Skeletal muscle tissue (tissue), 4 donors: ENCODE data around the gene COX4I2. TPM values are rescaled to one million over a fixed set of nuclear protein-coding genes. Genes with fewer than 3 reads are reported as not detected.

Experiments used
- H3K27ac ChIP-seq: one replicate; pipeline ENCODE4 v1.7.0; 2013; ENCODE audit warnings: mild to moderate bottlenecking, low read depth, low read length, inconsistent platforms
- H3K27me3 ChIP-seq, 3 donors: one replicate each; pipeline ENCODE4 v1.7.0; 2013; ENCODE audit warnings: low read length in 3 of 3; ENCODE audit not compliant: control insufficient read depth in 3 of 3, insufficient read depth in 3 of 3
- H3K36me3 ChIP-seq, 3 donors: one replicate each; pipeline ENCODE4 v1.7.0; 2013; ENCODE audit warnings: low read length in 3 of 3; ENCODE audit not compliant: control insufficient read depth in 3 of 3, insufficient read depth in 3 of 3
- H3K4me1 ChIP-seq, 3 donors: one replicate each; pipeline ENCODE4 v1.7.0; 2013; ENCODE audit warnings: low read length in 3 of 3, mild to moderate bottlenecking in 3 of 3; ENCODE audit not compliant: control insufficient read depth in 3 of 3, insufficient read depth in 3 of 3
- H3K4me3 ChIP-seq, 3 donors: one replicate each; pipeline ENCODE4 v1.7.0; 2013; ENCODE audit warnings: low read length in 3 of 3
- H3K9ac ChIP-seq, 3 donors: one replicate each; pipeline ENCODE4 v1.7.0; 2013; ENCODE audit warnings: low read length in 3 of 3, mild to moderate bottlenecking in 3 of 3, moderate library complexity in 2 of 3, low read depth in 1 of 3
- H3K9me3 ChIP-seq, 3 donors: one replicate each; pipeline ENCODE4 v1.7.0; 2013; ENCODE audit warnings: low read length in 3 of 3; ENCODE audit not compliant: control insufficient read depth in 3 of 3
- total RNA-seq: library from RNA; depleted of rRNA; stranded (reverse); fragments of >200 nt; gene quantifications from one replicate; pipeline ENCODE4 v1.2.3, GENCODE V29; 2014
- donor health status: Osteomylitis.

The COX4I2 gene
- total RNA-seq, 1 donor from 2014 or later = 16.2 TPM

DNA sequence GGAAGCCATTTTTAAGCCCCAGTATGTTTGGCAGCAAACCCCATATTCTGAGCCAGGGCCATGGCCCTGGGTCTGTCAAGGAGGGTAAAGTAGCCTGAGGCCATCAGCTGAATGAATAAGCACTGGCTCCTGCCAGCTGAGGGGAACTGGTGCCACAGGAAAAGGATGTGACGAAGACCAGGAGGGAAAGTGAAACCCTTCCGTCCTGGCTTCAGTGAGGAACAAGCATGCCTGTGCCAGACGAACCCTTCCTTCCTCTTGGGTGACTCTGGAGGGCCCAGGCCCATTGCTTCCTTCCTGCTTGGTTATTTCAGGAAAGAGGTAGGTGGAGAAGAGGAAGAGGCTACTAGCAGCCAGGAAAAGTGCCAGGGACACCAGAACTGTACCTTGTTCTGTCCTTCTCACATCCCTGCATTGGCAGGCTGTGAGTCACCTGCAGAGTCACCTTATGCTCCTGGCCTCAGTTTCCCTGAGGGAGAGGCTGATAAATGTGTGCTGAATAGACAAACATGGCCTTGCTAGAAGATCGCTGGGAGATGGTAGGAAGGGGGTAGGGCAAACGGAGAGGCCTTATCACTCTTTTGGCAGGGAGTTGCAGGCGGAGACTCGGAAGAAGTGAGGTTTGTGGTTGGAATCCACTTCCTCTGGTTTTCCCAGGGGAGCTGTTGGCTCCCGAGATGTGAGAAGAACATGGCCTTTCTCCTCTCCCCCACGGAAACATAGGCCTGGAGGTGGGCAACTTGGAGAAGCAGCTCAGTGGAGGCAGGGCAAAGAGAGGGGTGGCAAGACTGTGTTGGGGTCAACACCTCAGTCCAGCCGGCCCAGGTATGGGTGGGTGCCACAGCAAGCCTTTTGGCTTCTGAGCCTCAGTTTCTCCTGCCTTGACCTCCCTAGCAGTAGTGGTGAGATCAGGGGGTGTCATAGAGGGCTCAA is 37.4 kb downstream of the COX4I2 start:
- H3K4me3 ChIP-seq = peak overlapping the region; percentile 24 to 62 (median 47)
- H3K4me1 ChIP-seq = peaks cover 59 to 78% (median 78%) of the 10 kb centered on the region in 3 donors
- peak overlapping the region in 1 of 3 donors; percentile 52 for H3K9ac ChIP-seq
- peaks cover 2 to 12% (median 4%) of the 10 kb centered on the region in 3 donors for H3K36me3 ChIP-seq
- peak overlapping the region; percentile 61 for H3K27ac ChIP-seq
- H3K27me3 ChIP-seq = no peaks in the 10 kb centered on the region
- H3K9me3 ChIP-seq = no peaks in the 10 kb centered on the region

DNA sequence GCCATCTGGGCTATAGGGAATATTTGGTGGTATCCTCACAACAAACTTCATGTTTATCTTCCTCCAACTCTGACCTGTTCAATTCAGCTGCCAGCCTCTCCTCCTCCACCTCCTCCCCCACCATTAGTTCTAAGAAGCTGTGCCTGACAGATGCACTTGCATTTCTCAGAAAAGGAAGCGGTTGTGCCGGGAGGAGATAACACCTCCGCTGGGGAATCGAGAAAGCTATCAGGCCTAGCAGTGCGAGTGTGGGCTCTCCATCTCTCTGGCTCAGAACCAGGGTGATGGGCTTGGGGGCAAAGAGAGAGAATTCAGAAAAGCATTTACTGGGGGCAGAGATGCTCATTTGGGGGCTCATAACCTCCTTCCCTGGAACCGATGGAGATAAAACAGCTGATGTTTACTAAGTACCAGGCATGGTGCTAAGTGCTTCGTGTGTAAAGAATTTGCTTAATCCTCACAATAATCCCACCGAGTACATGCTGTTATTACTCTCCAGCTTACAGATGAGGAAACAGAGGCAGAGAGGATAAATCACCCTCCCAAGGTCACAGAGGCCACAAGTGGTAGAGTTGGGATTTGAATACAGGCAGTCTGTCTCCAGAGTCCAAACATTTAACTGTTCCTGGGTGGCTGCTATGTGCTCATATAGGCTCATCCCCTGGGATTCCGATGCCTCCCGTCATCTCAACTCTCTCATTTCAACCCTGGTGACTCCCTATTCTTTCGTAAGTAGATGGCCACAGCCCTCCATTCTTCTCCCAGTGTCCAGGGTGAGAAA is 38.3 kb downstream of the COX4I2 start:
- H3K4me3 ChIP-seq = peak overlapping the region in 1 of 3 donors; percentile 47
- H3K27ac ChIP-seq = peak overlapping the region; percentile 61
- H3K36me3 ChIP-seq = peaks cover 2 to 12% (median 4%) of the 10 kb centered on the region in 3 donors
- H3K27me3 ChIP-seq = no peaks in the 10 kb centered on the region
- peak overlapping the region in 1 of 3 donors; percentile 27 for H3K9ac ChIP-seq
- H3K9me3 ChIP-seq = no peaks in the 10 kb centered on the region
- H3K4me1 ChIP-seq = peaks cover 50 to 78% (median 72%) of the 10 kb centered on the region in 3 donors

DNA sequence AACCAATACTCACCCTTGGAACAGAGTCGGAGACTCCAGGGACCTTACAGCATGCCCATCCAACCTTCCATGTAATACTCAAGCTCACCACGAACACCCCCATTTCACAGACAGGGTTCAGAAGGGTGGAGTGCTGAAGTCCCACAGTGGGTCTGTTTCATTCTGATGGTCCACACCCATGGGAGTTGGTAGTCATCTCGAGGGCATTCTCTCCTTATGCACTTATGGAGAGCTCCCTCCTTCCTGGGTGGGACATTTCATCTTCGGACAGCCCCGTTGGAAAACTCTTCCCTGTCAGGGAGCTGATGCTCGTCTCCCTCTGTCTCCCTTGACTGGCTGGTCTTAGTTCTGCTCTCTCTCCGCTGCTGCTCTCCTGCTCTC is 38.9 kb downstream of the COX4I2 start:
- peaks cover 45 to 78% (median 69%) of the 10 kb centered on the region in 3 donors for H3K4me1 ChIP-seq
- no peaks in the 10 kb centered on the region for H3K27me3 ChIP-seq
- H3K27ac ChIP-seq = peak overlapping the region; percentile 61
- H3K9ac ChIP-seq = no peak overlapping the region
- peaks cover 2 to 12% (median 4%) of the 10 kb centered on the region in 3 donors for H3K36me3 ChIP-seq
- H3K9me3 ChIP-seq = no peaks in the 10 kb centered on the region
- H3K4me3 ChIP-seq = no peak overlapping the region

DNA sequence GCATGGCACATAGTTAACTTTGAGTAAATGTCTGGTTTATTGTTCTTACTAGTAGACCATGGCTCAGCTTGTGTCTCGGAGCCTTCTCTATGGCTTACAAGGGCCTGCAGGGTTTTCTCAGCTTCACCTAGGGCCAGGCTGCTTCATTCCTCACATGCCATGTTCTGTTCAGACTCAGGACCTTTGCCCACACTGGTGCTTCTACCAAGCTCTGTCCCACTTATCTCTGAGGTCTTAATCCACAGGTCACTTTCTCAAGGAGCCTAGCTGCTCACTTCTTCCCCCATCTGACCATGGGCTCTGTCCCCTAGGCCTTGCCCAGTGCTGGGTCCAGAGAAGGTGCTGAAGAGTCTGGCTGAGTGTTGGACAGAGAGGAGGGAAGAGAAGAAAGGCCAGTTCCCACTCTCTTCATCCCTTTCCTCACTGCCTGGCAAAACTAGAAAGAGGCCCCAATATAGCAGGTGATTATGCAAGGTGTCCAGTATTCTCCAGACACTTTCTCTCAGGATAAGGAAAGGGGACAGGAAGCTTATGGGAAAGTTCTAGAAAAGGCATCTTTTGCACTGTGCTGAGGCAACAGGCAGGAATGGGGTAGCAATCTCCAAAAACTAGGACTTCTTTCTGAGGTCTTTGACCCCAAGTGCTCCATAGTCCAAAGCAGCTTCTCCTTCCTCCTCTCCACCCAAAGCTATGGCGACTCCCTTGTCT is 40.0 kb downstream of the COX4I2 start:
- H3K27ac ChIP-seq = no peak overlapping the region
- H3K4me1 ChIP-seq = peaks cover 42 to 74% (median 67%) of the 10 kb centered on the region in 3 donors
- no peak overlapping the region for H3K4me3 ChIP-seq
- H3K9me3 ChIP-seq = no peaks in the 10 kb centered on the region
- H3K9ac ChIP-seq = no peak overlapping the region
- H3K36me3 ChIP-seq = peaks cover 2 to 12% (median 4%) of the 10 kb centered on the region in 3 donors
- H3K27me3 ChIP-seq = no peaks in the 10 kb centered on the region

DNA sequence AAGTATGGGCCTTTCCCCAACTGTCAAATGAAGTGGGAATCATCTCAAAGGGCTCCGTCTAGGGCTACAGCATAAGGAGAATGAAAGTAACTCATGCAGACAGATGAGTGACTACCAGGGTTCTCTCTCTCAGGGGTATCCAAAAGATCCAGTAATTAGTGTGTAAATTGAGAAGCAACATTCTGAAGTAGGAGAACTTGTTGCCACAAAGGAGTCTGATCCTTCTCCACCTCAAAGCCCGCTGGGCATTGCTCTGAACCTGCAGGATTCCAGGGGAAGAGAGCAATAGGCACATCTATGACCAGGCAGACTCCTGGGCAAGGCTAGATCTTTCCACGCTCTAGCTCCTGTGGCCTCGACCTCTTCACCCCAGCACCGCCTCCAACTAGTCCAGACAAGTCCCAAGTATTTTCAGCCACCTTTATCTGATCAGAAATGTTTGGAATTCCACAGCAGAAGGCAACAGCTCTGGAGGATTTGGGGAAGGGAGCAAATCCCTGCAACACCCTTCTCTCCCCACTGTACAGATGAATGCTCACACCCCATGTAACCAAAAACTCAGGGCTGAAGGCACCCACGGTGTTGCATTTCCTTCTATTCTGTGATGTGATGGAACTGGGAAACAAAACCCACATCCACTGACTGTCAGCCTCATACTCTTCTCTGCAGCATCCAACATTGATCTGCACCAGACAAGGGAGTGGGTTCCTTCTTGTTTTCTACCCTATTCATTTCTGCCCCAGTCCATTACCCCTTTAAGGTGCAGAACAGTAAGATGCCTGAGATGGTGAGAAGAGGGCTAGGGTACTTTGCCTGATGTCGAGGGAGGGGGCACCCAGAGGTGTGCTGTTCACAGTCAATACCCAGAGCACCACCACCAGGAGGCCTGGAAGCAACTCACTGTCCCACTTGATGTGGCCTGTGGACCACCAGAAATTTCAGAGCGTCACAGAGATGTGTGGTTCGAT is 41.0 kb downstream of the COX4I2 start:
- Histone ChIP-seq H3K27me3 (no peaks in the 10 kb centered on the region), H3K36me3 (peaks cover 2 to 12% (median 4%) of the 10 kb centered on the region in 3 donors), H3K4me3 (no peak overlapping the region), H3K27ac (no peak overlapping the region), H3K4me1 (peaks cover 42 to 72% (median 65%) of the 10 kb centered on the region in 3 donors), H3K9ac (no peak overlapping the region), H3K9me3 (no peaks in the 10 kb centered on the region)

DNA sequence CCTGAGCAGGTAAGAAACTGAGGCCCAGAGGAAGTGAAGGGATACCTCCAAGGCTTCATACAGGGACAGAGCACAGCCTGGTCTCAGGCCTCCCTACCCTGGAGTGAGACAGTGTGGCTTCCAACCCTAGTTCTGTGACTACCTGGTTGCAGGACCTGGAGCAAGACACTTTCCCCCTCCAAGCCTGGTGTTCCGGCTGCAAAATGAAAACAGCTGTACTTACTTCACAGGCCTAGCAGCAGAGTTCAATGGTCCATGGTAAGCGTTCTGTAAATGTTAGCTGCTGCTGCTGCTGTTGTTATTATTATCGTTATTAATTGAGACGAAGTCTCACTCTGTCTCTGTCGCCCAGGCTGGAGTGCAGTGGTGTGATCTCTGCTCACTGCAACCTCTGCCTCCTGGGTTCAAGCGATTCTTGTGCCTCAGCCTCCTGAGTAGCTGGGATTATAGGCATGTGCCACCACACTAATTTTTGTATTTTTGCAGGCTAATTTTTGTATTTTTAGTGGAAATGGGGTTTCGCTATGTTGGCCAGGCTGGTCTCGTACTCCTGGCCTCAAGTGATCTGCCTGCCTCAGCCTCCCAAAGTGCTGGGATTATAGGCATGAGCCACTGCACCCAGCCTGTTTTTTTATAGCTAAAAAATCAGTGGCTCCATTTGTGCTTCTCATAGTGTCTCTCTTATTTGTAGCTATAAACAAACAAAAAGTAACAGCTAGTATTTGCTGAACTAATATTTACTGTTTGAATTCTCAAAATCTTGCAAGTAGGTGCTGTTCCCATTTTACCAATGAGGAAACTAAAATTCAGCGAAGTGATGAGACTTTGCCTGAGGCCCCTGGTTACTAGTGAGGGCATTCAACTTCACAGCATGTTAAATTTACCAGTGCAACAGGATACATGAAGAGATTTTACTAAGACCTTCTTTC is 41.9 kb downstream of the COX4I2 start:
- peaks cover 41 to 70% (median 67%) of the 10 kb centered on the region in 3 donors for H3K4me1 ChIP-seq
- no peaks in the 10 kb centered on the region for H3K27me3 ChIP-seq
- no peak overlapping the region for H3K9ac ChIP-seq
- H3K36me3 ChIP-seq = peaks cover 2 to 12% (median 4%) of the 10 kb centered on the region in 3 donors
- H3K27ac ChIP-seq = no peak overlapping the region
- no peak overlapping the region for H3K4me3 ChIP-seq
- H3K9me3 ChIP-seq = no peaks in the 10 kb centered on the region

DNA sequence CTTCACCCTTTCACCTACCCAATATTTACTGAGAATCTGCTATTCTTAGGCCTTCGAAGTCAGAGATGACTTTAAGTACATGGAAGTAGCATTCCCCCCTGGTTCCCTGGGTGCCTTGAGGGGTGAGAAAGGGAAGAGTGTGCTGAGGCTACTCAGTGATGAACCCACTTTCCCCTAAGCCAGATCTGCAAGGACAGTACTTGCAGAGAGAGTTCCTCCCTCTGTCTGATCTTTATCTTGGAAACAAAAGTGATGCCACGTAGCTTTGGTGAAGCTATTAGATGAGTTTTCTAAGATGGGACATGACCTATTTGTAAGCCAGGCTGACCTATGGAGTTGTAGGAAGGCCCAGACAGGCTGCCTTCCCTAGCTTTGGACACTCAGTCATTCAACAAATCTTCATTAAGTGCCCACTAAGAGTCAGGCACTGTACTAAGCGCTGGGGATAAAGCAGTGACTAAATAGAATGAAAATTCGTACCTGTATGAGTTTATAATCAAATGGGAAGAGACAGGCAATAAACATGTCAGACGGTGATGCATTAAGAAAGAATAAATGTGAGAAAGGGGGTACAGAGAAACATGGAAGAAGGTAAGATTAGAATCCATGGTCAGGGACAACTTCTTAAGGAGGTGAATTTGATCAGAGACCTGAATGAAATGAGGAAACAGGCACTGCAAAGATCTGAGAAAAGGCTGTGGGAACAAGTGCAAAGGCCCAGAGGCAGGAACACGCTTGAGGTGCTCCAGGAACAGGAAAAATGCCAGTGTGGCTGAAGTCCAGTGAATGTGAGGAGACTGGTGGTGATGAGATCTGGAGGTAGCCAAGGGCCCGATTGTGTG is 42.8 kb downstream of the COX4I2 start:
- Histone ChIP-seq H3K4me1 (peaks cover 35 to 64% (median 60%) of the 10 kb centered on the region in 3 donors), H3K9me3 (no peaks in the 10 kb centered on the region), H3K9ac (no peak overlapping the region), H3K27me3 (no peaks in the 10 kb centered on the region), H3K27ac (peak overlapping the region; percentile 14), H3K36me3 (peaks cover 2 to 12% (median 4%) of the 10 kb centered on the region in 3 donors), H3K4me3 (no peak overlapping the region)
